Purkinje cell (primary cell): ENCODE results near the gene MRPL23. TPM values are rescaled to one million over a fixed set of nuclear protein-coding genes. Genes with fewer than 3 reads are reported as not detected.

Source experiments
- polyA plus RNA-seq: library from polyadenylated mRNA; unstranded; fragments of >200 nt; fragmentation: Nextera tagmentation; gene quantifications from 2 replicates; pipeline ENCODE4 v1.2.1, GENCODE V29; 2014

Gene MRPL23
- polyA plus RNA-seq: 2.4 and 4.5 TPM in 2 replicates

GRCh38 chr11:1946812-1947484 lies at the start of gene MRPL23:
TSS of gene MRPL23 (plus strand) at chr11:1947332. CDS start at chr11:1947363, 31 bp downstream.

GRCh38 chr11:1919391-1920127 lies 27.6 kb upstream of the MRPL23 start, which contains the start of gene TNNT3:
TSS of gene TNNT3 (plus strand) at chr11:1919703. CDS start at chr11:1922875, 3,172 bp downstream.

GRCh38 chr11:1997755-1998154 lies 50.6 kb downstream of the MRPL23 start, which contains the start of gene H19:
TSS of gene H19 (minus strand) at chr11:1997842.

Other genes starting within 250 kb of the MRPL23 start
- gene IFITM10, start 196.7 kb upstream of the MRPL23 start, polyA plus RNA-seq: 0.83 TPM in 1 of 2 replicates, not detected in the other
- 12.6 and 26.0 TPM in 2 replicates for gene CTSD, start 183.4 kb upstream of the MRPL23 start, polyA plus RNA-seq
- gene SYT8, start 112.3 kb upstream of the MRPL23 start, polyA plus RNA-seq: not detected in 2 replicates
- not detected in 2 replicates for gene TNNI2, start 108.4 kb upstream of the MRPL23 start, polyA plus RNA-seq
- gene LSP1, start 94.2 kb upstream of the MRPL23 start, polyA plus RNA-seq: 1.7 and 6.2 TPM in 2 replicates
- gene PRR33, start 55.4 kb upstream of the MRPL23 start, polyA plus RNA-seq: not detected in 2 replicates
- not detected in 2 replicates for gene TNNT3, start 27.6 kb upstream of the MRPL23 start, polyA plus RNA-seq
- gene H19, start 50.5 kb downstream of the MRPL23 start, polyA plus RNA-seq: not detected in 2 replicates
- 0.14 TPM in 1 of 2 replicates, not detected in the other for gene IGF2, start 192.1 kb downstream of the MRPL23 start, polyA plus RNA-seq
- not detected in 2 replicates for gene INS, start 213.9 kb downstream of the MRPL23 start, polyA plus RNA-seq
- gene TH, start 224.5 kb downstream of the MRPL23 start, polyA plus RNA-seq: not detected in 2 replicates